Calu3 (cell line): ENCODE measurements around the gene CLK2. TPM values are rescaled to one million over a fixed set of nuclear protein-coding genes. Genes with fewer than 3 reads are reported as not detected.

Source experiments
- BruUV-seq: library from RNA; stranded (reverse); fragments of 400-500 nt; replicated peaks from 2 replicates; lab custom pipeline; 2021; lab: Mats Ljungman, UMichigan
- CTCF ChIA-PET: fragments of 300-600 bp; sonication (Branson Sonifier 250); formaldehyde crosslinking; loops from one replicate; lab custom pipeline; 2022; ENCODE audit warnings: antibody characterized with exemption; lab: Charles Lee
- DNase-seq: peaks from one replicate; pipeline ENCODE4 v3.0.0; 2022
- H3K27ac Mint-ChIP-seq: one replicate; pipeline ENCODE4 v1.8.0; 2022; ENCODE audit warnings: mixed read lengths; ENCODE audit not compliant: unreplicated experiment
- H3K27me3 Mint-ChIP-seq: one replicate; pipeline ENCODE4 v1.8.0; 2022; ENCODE audit warnings: mixed read lengths; ENCODE audit not compliant: unreplicated experiment
- H3K36me3 Mint-ChIP-seq: one replicate; pipeline ENCODE4 v1.8.0; 2022; ENCODE audit warnings: mild to moderate bottlenecking, moderate library complexity, mixed read lengths; ENCODE audit not compliant: insufficient read depth, unreplicated experiment
- H3K4me1 Mint-ChIP-seq: one replicate; pipeline ENCODE4 v1.8.0; 2022; ENCODE audit warnings: mild to moderate bottlenecking, low read depth, mixed read lengths; ENCODE audit not compliant: unreplicated experiment
- H3K4me3 Mint-ChIP-seq: one replicate; pipeline ENCODE4 v1.8.0; 2022; ENCODE audit warnings: mild to moderate bottlenecking, low read depth, moderate library complexity, mixed read lengths; ENCODE audit not compliant: unreplicated experiment
- H3K9me3 Mint-ChIP-seq: one replicate; pipeline ENCODE4 v1.8.0; 2022; ENCODE audit warnings: low read depth, mixed read lengths; ENCODE audit not compliant: unreplicated experiment
- CTCF ChIP-seq: fragments of 200-600 bp; IDR thresholded peaks from one replicate; pipeline ENCODE4 v1.8.0; 2022; ENCODE audit warnings: antibody characterized with exemption; ENCODE audit not compliant: unreplicated experiment
- intact Hi-C: fragments of 100-400 bp; cut with micrococcal nuclease; formaldehyde crosslinking; loops from one replicate; pipeline ENCODE4 v1.10.0; 2022; ENCODE audit not compliant: unreplicated experiment
- total RNA-seq: library from RNA; stranded (reverse); gene quantifications from 2 replicates; pipeline ENCODE4 v1.2.3, GENCODE V29; 2022

The CLK2 gene
- total RNA-seq, 1 experiment from 2014 or later, result 78.5 TPM

DNA sequence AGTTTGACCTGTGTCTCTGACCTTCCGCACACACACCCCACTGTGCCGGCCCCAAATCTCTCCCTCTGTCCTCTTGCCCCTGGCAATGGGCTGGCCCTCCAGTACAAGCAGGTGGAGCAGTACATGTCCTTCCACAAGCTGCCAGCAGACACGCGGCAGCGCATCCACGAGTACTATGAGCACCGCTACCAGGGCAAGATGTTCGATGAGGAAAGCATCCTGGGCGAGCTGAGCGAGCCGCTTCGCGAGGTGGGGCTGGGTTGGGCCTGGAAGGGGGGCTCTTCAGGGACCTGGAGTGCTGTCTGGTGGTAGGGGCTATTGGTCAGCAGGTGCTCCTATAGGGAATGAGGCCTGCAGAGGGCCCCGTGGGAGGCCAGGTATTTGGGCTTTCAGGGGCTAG lies 11.8 kb upstream of the CLK2 start:
- BruUV-seq, result no TSS peak
- peaks cover 13% of the 10 kb centered on the region for H3K36me3 Mint-ChIP-seq
- CTCF ChIA-PET, result no interaction called here
- H3K27me3 Mint-ChIP-seq, result no peaks in the 10 kb centered on the region
- H3K27ac Mint-ChIP-seq, result no peak overlapping the region
- no peaks in the 10 kb centered on the region for H3K4me1 Mint-ChIP-seq
- no peak for TF ChIP-seq CTCF
- no peak overlapping the region for H3K4me3 Mint-ChIP-seq
- intact Hi-C loops, result no loop called here
- no peak for DNase-seq
- no peaks in the 10 kb centered on the region for H3K9me3 Mint-ChIP-seq

DNA sequence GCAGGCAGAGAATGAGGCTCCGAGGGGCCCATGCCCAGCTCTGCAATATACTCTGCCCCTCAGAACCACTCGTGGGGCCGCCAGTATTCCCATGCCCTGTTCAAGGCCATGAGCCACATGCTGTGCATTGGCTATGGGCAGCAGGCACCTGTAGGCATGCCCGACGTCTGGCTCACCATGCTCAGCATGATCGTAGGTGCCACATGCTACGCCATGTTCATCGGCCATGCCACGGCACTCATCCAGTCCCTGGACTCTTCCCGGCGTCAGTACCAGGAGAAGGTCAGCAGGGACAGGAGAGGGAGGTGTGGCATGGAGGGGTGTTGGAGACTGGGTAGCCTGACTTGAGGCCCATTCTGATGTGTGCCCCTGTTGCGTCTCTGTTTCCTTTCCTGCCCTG lies 11.2 kb upstream of the CLK2 start:
- BruUV-seq, result no TSS peak
- Mint-ChIP-seq H3K27me3 (no peaks in the 10 kb centered on the region), H3K27ac (no peak overlapping the region), H3K9me3 (no peaks in the 10 kb centered on the region), H3K4me1 (peaks cover 3% of the 10 kb centered on the region), H3K4me3 (no peak overlapping the region), H3K36me3 (peaks cover 13% of the 10 kb centered on the region)
- TF ChIP-seq CTCF, result no peak
- intact Hi-C loops, result no loop called here
- no peak for DNase-seq
- CTCF ChIA-PET, result no interaction called here

DNA sequence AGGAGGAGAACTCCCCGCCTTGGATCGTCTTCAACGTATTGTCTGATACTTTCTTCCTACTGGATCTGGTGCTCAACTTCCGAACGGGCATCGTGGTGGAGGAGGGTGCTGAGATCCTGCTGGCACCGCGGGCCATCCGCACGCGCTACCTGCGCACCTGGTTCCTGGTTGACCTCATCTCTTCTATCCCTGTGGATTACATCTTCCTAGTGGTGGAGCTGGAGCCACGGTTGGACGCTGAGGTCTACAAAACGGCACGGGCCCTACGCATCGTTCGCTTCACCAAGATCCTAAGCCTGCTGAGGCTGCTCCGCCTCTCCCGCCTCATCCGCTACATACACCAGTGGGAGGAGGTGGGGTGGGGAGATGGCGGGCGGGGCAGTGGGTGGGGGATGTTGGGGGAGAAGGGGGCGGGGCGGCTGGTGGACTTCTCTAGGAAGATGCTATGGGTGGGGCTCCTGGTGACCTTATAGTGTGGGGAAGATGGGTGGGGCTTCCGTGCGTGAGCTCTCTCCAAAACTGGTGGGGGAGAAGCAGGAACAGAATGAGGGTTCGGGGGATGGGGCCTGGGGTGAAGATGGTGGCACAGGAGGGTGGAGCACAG lies 9.3 kb upstream of the CLK2 start:
- no peak overlapping the region for H3K27ac Mint-ChIP-seq

DNA sequence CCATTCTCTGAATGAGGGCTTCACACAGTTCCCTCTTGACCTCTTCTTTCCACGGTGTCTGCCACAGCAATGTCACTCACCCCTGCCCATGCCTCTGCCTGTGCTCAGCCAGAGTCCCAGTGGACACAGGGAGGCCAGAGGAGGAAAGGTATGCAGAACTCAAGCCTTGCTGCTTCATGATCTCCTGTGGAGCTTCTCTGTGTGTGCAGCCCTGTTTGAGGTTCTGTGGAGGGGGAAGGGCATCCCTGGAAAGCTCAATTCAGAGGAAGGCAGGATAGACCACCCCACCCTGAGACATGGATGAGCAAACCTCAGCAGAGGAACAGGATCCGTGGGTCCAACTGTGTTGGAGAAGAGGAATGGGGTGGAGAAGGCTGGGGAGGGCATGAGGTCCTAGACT lies 6.0 kb upstream of the CLK2 start:
- BruUV-seq, result no TSS peak
- H3K4me1 Mint-ChIP-seq, result peaks cover 27% of the 10 kb centered on the region
- intact Hi-C loops, result loop anchor here (2.0 kb wide), 1 partner anchor 44 kb away; no protein-coding TSS in a partner anchor

More for the DNA sequence above, 9.3 kb upstream of the CLK2 start:
- Mint-ChIP-seq H3K4me1 (peaks cover 16% of the 10 kb centered on the region), H3K9me3 (no peaks in the 10 kb centered on the region), H3K4me3 (no peak overlapping the region), H3K27me3 (no peaks in the 10 kb centered on the region), H3K36me3 (peaks cover 20% of the 10 kb centered on the region)
- intact Hi-C loops, result no loop called here
- CTCF ChIA-PET, result no interaction called here
- BruUV-seq, result no TSS peak
- TF ChIP-seq CTCF, result no peak
- DNase-seq, result no peak

More for the DNA sequence above, 6.0 kb upstream of the CLK2 start:
- DNase-seq, result no peak
- no peaks in the 10 kb centered on the region for H3K27me3 Mint-ChIP-seq
- H3K4me3 Mint-ChIP-seq, result no peak overlapping the region
- CTCF ChIA-PET, result interaction anchor here (1.4 to 1.5 kb wide), 2 partner anchors 27 to 29 kb away, joined by 5 to 10 read pairs; partner anchors contain the start of gene FDPS
- no peaks in the 10 kb centered on the region for H3K9me3 Mint-ChIP-seq
- H3K27ac Mint-ChIP-seq, result no peak overlapping the region
- TF ChIP-seq CTCF, result no peak
- peaks cover 27% of the 10 kb centered on the region for H3K36me3 Mint-ChIP-seq
